Measurements from ENCODE around the gene WDR59. TPM values are rescaled to one million over a fixed set of nuclear protein-coding genes. Genes with fewer than 3 reads are reported as not detected.
"Not testable (repeated sequence)": the region's sequence is repeated elsewhere in the genome, so short reads cannot be mapped to it uniquely, and the experiment has no call there.

WDR59 gene
- total RNA-seq, 2 donors from 2014 or later, result 29.6 to 59.3 TPM

GRCh38 chr16:74850027-74850426 is 134.9 kb downstream of the WDR59 start:
- no peak overlapping the region for H3K4me3 ChIP-seq
- intact Hi-C loops (cut with DNase I), result no loop called here
- H3K27ac ChIP-seq, result no peak overlapping the region
- DNase-seq (no peak), ATAC-seq (no peak)
- 67 to 83% methylated on average over 7 of the region's 7 CpGs for WGBS, 2 donors
- no peaks in the 10 kb centered on the region for H3K9me3 ChIP-seq
- H3K4me1 ChIP-seq, result no peaks in the 10 kb centered on the region
- TF ChIP-seq POLR2A (IDR thresholded peaks at IDR 0.05), result no peak
- TF ChIP-seq CTCF (IDR thresholded peaks at IDR 0.05), result no peak
- no peaks in the 10 kb centered on the region for H3K36me3 ChIP-seq (replicated peaks in 1 of 2; ENCODE audit: insufficient read depth in 1 of 2, low read depth in 2 of 2)
- no peaks in the 10 kb centered on the region for H3K27me3 ChIP-seq

GRCh38 chr16:74847202-74847601 is 137.7 kb downstream of the WDR59 start:
- 92 to 95% methylated on average over 1 of the region's 1 CpG for WGBS, 2 donors
- Histone ChIP-seq H3K36me3 (replicated peaks in 1 of 2; ENCODE audit: insufficient read depth in 1 of 2, low read depth in 2 of 2) (no peaks in the 10 kb centered on the region), H3K4me3 (no peak overlapping the region), H3K4me1 (no peaks in the 10 kb centered on the region), H3K27me3 (no peaks in the 10 kb centered on the region), H3K27ac (no peak overlapping the region), H3K9me3 (no peaks in the 10 kb centered on the region)
- intact Hi-C loops (cut with DNase I), result no loop called here
- no peak for DNase-seq
- no peak for ATAC-seq
- TF ChIP-seq CTCF (IDR thresholded peaks at IDR 0.05), result no peak
- no peak for TF ChIP-seq POLR2A (IDR thresholded peaks at IDR 0.05)

- H3K4me1 ChIP-seq, result no peaks in the 10 kb centered on the region
- no peaks in the 10 kb centered on the region for H3K27me3 ChIP-seq
- H3K36me3 ChIP-seq (replicated peaks in 1 of 2; ENCODE audit: insufficient read depth in 1 of 2, low read depth in 2 of 2), result no peaks in the 10 kb centered on the region
- H3K9me3 ChIP-seq, result no peaks in the 10 kb centered on the region
- 79 to 83% methylated on average over 4 of the region's 4 CpGs for WGBS, 2 donors
- no peak overlapping the region for H3K27ac ChIP-seq
- TF ChIP-seq CTCF (IDR thresholded peaks at IDR 0.05) (no peak), POLR2A (IDR thresholded peaks at IDR 0.05) (no peak)
- no peak for DNase-seq
- intact Hi-C loops (cut with DNase I), result no loop called here
- no peak overlapping the region for H3K4me3 ChIP-seq
- no peak for ATAC-seq
These were observed 138.2 kb downstream of the WDR59 start for GRCh38 chr16:74846714-74847113.

- DNase-seq, result no peak
- intact Hi-C loops (cut with DNase I), result no loop called here
- Histone ChIP-seq H3K36me3 (replicated peaks in 1 of 2; ENCODE audit: insufficient read depth in 1 of 2, low read depth in 2 of 2) (no peaks in the 10 kb centered on the region), H3K4me1 (no peaks in the 10 kb centered on the region), H3K4me3 (no peak overlapping the region), H3K9me3 (no peaks in the 10 kb centered on the region), H3K27me3 (no peaks in the 10 kb centered on the region), H3K27ac (no peak overlapping the region)
- TF ChIP-seq CTCF (IDR thresholded peaks at IDR 0.05) (no peak), POLR2A (IDR thresholded peaks at IDR 0.05) (no peak)
- ATAC-seq, result no peak
- 70 to 75% methylated on average over 20 of the region's 20 CpGs for WGBS, 2 donors
These were observed 140.6 kb downstream of the WDR59 start for GRCh38 chr16:74844041-74844980.

GRCh38 chr16:74843381-74844035 is 141.4 kb downstream of the WDR59 start:
- not testable (repeated sequence) for DNase-seq

More at GRCh38 chr16:74843381-74844035, 141.4 kb downstream of the WDR59 start:
- H3K27ac ChIP-seq; H3K4me1 ChIP-seq; ATAC-seq; intact Hi-C loops (cut with DNase I); H3K9me3 ChIP-seq; H3K27me3 ChIP-seq; H3K4me3 ChIP-seq; H3K36me3 ChIP-seq (replicated peaks in 1 of 2; ENCODE audit: insufficient read depth in 1 of 2, low read depth in 2 of 2): not testable (repeated sequence)
- 81 to 88% methylated on average over 10 to 14 of the region's 14 CpGs for WGBS, 2 donors
